GM19452 (cell line): Measurements from ENCODE around the gene WNT6.

Source experiments
- ATAC-seq: cut with Tn5 transposase; IDR thresholded peaks from one replicate; pipeline ENCODE4 v1.9.1; 2021; ENCODE audit not compliant: unreplicated experiment

WNT6 gene

GRCh38 chr2:218859556-218859987, at the start of gene WNT6:
WNT6 (plus strand) TSS chr2:218859805; CDS start chr2:218860038, 233 bp downstream.
- ATAC-seq: no peak

GRCh38 chr2:218810256-218810655, 49.3 kb upstream of the WNT6 start:
- no peak for ATAC-seq

DNA sequence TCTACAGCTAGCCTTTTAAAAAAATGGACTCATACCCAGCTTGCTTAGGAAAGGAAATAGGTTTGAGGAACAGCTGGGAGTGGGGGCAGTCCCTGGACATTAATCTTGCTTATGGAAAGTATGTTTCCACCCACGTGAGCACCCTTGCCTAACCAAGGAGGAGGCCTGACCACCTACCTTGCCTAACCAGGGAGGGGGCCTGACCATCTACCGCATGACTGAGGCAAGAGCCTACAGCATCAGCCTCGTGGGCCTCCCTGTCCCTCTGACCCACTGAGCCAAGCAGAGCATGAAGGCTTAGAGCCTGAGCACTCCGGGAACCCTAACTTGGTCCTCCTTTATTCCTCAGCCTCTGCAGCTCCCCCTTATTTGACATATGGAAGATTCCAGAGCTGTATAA, 48.2 kb upstream of the WNT6 start:
- ATAC-seq: no peak

GRCh38 chr2:218812096-218812815, 47.3 kb upstream of the WNT6 start:
- no peak for ATAC-seq

DNA sequence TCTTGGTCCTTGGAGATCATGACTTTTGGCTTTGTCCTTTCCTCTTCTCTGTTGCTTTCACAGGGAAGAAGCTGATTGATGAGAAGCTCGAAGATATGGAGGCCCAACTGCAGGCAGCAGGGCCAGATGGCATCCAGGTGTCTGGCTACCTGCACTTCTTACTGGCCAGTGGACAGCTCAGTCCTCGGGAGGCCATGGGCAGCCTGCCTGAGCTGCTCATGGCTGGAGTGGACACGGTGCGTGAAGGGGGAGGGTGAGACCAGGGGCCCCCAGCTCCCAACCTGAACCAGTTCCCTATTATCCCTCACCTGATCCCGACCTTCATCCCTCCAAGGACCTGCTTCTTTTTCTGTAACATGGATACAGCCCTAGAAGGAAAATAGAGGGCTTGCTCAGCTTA, 46.7 kb upstream of the WNT6 start:
- no peak for ATAC-seq

- no peak for ATAC-seq
Measured at GRCh38 chr2:218813771-218814460, 45.7 kb upstream of the WNT6 start.

DNA sequence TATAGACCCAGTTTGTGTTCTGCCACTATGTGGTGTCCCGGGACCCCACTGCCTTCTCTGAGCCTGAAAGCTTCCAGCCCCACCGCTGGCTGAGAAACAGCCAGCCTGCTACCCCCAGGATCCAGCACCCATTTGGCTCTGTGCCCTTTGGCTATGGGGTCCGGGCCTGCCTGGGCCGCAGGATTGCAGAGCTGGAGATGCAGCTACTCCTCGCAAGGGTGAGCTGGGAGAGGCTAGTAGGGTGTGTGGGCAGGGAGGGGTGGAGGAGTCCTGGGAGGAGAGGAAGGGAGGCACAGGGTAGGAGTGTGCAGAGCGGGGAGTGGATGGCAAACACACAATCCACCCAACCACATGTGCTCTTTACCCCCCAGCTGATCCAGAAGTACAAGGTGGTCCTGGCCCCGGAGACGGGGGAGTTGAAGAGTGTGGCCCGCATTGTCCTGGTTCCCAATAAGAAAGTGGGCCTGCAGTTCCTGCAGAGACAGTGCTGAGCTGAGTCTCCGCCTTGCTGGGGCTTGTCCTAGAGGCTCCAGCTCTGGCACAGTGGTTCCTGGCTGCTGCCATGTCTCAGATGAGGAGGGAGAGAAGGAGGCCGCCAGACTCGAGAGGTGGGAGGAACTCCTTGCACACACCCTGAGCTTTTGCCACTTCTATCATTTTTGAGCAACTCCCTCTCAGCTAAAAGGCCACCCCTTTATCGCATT, 44.9 kb upstream of the WNT6 start:
- ATAC-seq: no peak

GRCh38 chr2:218815244-218815637, 44.4 kb upstream of the WNT6 start:
- ATAC-seq: no peak

- ATAC-seq: no peak
Measured at GRCh38 chr2:218815649-218816048, 44.0 kb upstream of the WNT6 start.

DNA sequence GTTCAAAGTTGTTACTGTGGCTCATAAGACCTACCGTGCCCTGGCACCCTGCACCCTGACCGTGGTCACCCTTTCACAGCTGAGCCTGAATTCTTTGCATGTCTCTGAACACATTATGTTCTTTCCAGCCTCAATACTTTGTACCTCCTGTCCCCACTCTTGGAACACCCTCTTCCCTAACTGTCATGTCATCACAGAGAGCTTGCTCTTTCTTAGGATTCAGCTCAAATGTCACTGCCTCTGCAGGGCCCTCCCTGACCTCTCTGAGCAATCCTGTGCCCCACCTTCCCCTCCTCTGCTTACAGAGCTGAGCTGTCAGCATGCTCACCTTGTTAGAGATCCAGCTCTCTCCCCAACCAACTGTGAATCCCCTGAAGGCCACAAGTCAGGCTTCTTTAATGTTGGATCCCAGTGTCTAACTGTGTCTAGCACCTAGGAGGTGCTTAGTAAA, 43.0 kb upstream of the WNT6 start:
- no peak for ATAC-seq

DNA sequence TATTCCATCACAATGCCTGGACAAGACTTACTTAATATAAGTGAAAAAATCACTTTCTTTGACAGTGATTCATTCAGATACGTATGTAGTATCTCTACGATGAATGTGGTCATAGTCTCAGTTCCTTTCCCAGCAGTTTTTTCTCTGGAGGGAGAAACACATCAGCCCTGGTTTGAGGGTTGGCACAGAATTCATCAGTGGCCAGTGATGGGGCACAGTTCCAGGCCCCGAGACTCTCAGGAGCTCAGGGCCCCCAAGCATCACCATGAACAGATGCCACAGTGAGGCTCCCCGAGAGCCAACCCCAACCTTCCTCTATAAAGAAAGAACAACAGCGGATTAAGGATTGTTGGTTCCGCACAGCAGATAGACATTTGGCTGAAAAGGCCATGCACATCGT, 40.5 kb upstream of the WNT6 start:
- ATAC-seq: no peak

GRCh38 chr2:218820746-218821369, 38.7 kb upstream of the WNT6 start:
- no peak for ATAC-seq

DNA sequence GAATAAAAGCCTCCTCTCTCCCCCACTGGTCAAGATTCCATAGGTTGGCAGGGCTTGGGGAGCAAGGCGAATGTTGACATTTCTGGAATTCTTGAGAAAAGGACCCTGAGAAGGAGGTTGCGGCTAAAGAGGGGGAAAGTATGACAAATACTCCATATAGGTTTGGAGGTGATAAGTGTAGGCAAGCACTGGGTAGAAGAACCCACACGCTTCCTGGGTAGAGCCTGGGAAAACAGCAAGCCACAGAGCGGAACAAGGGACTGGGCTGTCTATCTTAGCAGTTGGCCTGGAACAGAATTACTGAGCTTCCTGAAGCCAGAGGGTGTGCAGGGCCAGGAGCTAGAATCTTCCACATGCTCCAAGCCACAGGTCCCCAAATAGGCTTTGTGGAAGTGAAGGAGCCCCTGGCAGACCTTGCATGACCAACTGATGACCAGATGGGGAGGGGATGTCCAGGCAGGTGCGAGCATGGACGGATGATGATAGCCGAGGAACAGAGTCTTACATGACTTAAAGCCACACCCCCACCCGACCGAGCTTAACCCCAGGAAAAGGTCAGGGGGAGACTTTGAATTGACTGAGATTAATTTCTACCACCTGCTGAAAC, 37.9 kb upstream of the WNT6 start:
- ATAC-seq: no peak

GRCh38 chr2:218822622-218823021, 37.0 kb upstream of the WNT6 start:
- ATAC-seq: no peak

GRCh38 chr2:218823196-218823855, 36.3 kb upstream of the WNT6 start:
- no peak for ATAC-seq

GRCh38 chr2:218824004-218824403, 35.6 kb upstream of the WNT6 start:
- ATAC-seq: no peak

- ATAC-seq: no peak
Measured at GRCh38 chr2:218826791-218827190, 32.8 kb upstream of the WNT6 start.

- no peak for ATAC-seq
Measured at GRCh38 chr2:218827701-218828476, 31.7 kb upstream of the WNT6 start.

- no peak for ATAC-seq
Measured at GRCh38 chr2:218828477-218828778, 31.2 kb upstream of the WNT6 start.

DNA sequence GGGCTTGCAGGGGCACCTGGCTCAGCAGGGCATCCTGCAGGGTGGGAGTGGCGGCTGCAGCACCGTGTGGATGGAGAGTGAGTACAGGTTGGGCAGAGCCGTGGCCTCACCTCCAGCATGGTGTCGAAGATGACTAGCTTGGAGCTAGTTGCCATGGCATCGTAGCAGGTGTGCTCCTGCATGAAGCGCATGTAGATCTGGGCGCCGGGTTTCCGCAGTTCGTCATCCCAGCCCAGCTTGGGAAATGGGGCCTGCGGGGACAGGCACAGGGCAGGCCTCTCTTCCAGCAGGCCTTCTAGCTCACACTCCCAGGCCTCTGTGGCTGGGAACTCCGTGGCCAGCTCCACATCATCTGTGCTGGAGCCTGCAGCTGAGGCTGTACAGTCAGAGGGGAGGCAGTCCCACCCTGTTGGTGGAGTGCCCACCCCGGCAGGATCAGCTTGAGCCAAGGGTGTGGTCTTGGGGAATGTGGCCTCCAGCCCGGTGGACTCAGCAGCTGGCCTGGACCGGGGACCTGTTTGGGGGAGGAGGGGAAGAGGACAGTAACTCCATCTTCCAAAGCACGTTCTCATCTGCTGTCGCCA, 29.6 kb upstream of the WNT6 start:
- no peak for ATAC-seq
